ENCODE data around the gene PCCA.
"Not testable (repeated sequence)": the region's sequence is repeated elsewhere in the genome, so short reads cannot be mapped to it uniquely, and the experiment has no call there.

Gene PCCA

GRCh38 chr13:100306030-100306429 lies 217.1 kb downstream of the PCCA start:
- no peak for TF ChIP-seq CTCF (conservative IDR thresholded peaks at IDR 0.05; ENCODE audit: low read depth, low read length)
- H3K4me3 ChIP-seq (ENCODE audit: low read depth, low read length), result no peak overlapping the region
- no peak for DNase-seq (ENCODE audit: low read depth)

- DNase-seq (ENCODE audit: low read depth), result peak; percentile 30
- TF ChIP-seq CTCF (conservative IDR thresholded peaks at IDR 0.05; ENCODE audit: low read depth, low read length), result no peak
- H3K4me3 ChIP-seq (ENCODE audit: low read depth, low read length), result no peak overlapping the region
Observed at GRCh38 chr13:100306434-100306999, 217.6 kb downstream of the PCCA start.

GRCh38 chr13:100314132-100314910 lies 225.4 kb downstream of the PCCA start:
- H3K4me3 ChIP-seq (ENCODE audit: low read depth, low read length), result no peak overlapping the region
- TF ChIP-seq CTCF (conservative IDR thresholded peaks at IDR 0.05; ENCODE audit: low read depth, low read length), result no peak
- no peak for DNase-seq (ENCODE audit: low read depth)

GRCh38 chr13:100315522-100315921 lies 226.6 kb downstream of the PCCA start:
- H3K4me3 ChIP-seq (ENCODE audit: low read depth, low read length), result no peak overlapping the region
- DNase-seq (ENCODE audit: low read depth), result peak; percentile 24
- TF ChIP-seq CTCF (conservative IDR thresholded peaks at IDR 0.05; ENCODE audit: low read depth, low read length), result no peak

GRCh38 chr13:100318473-100318872 lies 229.6 kb downstream of the PCCA start:
- not testable (repeated sequence) for DNase-seq (ENCODE audit: low read depth); H3K4me3 ChIP-seq (ENCODE audit: low read depth, low read length)

- no peak overlapping the region for H3K4me3 ChIP-seq (ENCODE audit: low read depth, low read length)
- DNase-seq (ENCODE audit: low read depth), result no peak
- no peak for TF ChIP-seq CTCF (conservative IDR thresholded peaks at IDR 0.05; ENCODE audit: low read depth, low read length)
Observed at GRCh38 chr13:100323937-100324336, 235.0 kb downstream of the PCCA start.

GRCh38 chr13:100330662-100331061 lies 241.8 kb downstream of the PCCA start:
- peak; percentile 64 for DNase-seq (ENCODE audit: low read depth)
- no peak for TF ChIP-seq CTCF (conservative IDR thresholded peaks at IDR 0.05; ENCODE audit: low read depth, low read length)
- H3K4me3 ChIP-seq (ENCODE audit: low read depth, low read length), result no peak overlapping the region
